Stimulated activated CD8-positive, alpha-beta memory T cell treated with anti-CD3 and anti-CD28 coated beads, Interleukin-7, amount 100 ng/mL, for 1 hour (primary cell): ENCODE data around the gene LRRTM4.
"Not testable (repeated sequence)": the region's sequence is repeated elsewhere in the genome, so short reads cannot be mapped to it uniquely, and the experiment has no call there.

Experiments
- DNase-seq, 2 donors: peaks; one replicate each; pipeline ENCODE4 v3.0.0-alpha.2; 2020; ENCODE audit warnings: low read depth in 2 of 2

Gene LRRTM4

GRCh38 chr2:76748581-76749296 is 773.4 kb downstream of the LRRTM4 start:
- no peak for DNase-seq

DNA sequence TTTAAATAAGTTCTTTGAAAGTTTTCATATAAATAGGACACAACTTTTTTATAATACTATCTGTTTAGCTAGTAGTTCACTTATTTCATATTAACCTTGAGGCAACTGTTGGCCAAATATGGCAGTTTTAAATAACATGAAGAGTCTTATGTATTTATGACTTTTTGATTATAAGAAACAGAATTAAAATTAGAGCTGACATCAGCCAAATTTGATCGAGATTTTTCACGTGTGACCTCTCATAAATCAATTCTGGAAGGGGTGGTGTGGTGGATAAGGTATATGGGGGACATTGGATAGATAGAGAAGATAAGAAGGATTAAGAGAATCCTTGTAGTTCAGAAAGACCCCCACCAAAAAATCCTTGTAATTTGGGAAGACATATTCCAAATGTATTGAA is 776.6 kb downstream of the LRRTM4 start:
- DNase-seq = no peak

GRCh38 chr2:76737607-76738006 is 784.6 kb downstream of the LRRTM4 start:
- no peak for DNase-seq

GRCh38 chr2:76733736-76734135 is 788.4 kb downstream of the LRRTM4 start:
- DNase-seq = no peak

GRCh38 chr2:76731157-76731556 is 791.0 kb downstream of the LRRTM4 start:
- DNase-seq = no peak

- no peak for DNase-seq
Measured at GRCh38 chr2:76730021-76730420, 792.2 kb downstream of the LRRTM4 start.

DNA sequence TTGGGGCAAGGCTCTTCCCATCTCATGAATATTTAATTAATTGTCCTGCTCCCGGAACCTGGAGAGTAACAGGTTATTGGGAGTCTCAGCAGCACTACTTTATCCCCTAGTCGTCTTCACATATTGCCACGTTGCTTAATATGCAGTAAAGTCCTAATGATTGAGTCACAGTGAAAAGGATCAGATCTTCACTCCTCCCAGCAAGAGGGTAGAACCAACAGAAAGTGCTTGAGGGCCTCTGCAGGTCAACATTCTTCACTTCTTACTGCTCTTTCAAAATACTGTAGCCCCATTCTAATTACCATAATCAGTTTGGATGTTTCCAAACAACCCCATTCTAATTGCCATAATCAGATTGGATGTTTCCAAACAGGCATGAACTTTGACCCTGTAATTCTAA is 801.0 kb downstream of the LRRTM4 start:
- no peak for DNase-seq

DNA sequence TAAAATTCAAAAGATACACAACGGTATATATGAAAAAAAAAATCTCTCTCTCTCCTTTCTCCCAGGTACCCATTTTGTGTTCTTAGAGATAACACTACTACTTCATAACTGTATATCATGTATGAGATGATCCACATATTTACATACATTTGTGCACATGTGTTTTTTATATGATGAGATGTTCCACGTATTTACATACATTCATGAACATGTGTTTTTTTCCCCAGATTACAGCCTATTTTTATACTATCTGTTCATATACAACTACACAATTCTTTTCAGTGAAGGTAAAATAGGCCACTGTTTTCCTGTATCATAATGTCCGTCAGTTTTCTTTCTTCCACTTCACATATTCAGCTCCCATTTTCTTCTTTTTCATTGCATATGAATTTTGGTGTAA is 808.9 kb downstream of the LRRTM4 start:
- no peak for DNase-seq

DNA sequence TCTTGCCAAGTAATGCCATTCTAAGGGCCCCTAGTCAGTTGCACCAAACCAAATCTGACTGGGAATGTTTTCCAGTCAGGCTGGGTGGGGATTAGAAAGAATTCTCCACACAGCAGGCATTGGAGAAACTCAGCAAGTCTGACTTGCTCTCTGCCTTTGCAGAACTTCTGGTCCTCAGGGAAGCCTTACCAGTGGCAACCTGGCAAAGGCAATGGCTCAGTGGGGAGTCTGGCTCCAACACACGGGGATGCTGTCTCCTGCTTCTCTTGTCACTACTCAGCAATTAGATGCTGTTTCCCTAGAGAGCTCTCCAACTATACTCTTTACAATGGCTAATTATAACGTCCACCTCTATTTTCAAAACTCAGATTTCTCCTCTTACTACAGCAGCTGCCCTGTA is 810.7 kb downstream of the LRRTM4 start:
- DNase-seq = no peak

- DNase-seq = no peak
Measured at GRCh38 chr2:76700894-76701293, 821.3 kb downstream of the LRRTM4 start.

GRCh38 chr2:76697998-76698713 is 824.0 kb downstream of the LRRTM4 start:
- not testable (repeated sequence) for DNase-seq
